Erythroblast (primary cell): ENCODE data around the gene KIAA0753.

Experiments
- GATA1 ChIP-seq: IDR thresholded peaks from 2 replicates; pipeline ENCODE4 v1.6.1; 2011; ENCODE audit warnings: low read depth, mild to moderate bottlenecking, control low read depth, low read length, moderate library complexity
- POLR2A ChIP-seq: IDR thresholded peaks from 2 replicates; pipeline ENCODE4 v1.6.1; 2011; ENCODE audit warnings: mild to moderate bottlenecking, low read length

GRCh38 chr17:6571452-6571781 lies 69.1 kb downstream of the KIAA0753 start:
- no peak for TF ChIP-seq POLR2A
- TF ChIP-seq GATA1: no peak
